Activated CD8-positive, alpha-beta memory T cell treated with anti-CD3 and anti-CD28 coated beads for 4 hours (primary cell): ENCODE results near the gene ENDOU.

Experiments
- DNase-seq, 2 donors: peaks; one replicate each; pipeline ENCODE4 v3.0.0-alpha.2; 2020; ENCODE audit warnings: low read depth in 2 of 2

The ENDOU gene

GRCh38 chr12:47718531-47718930 is 6.8 kb downstream of the ENDOU start:
- no peak for DNase-seq

DNA sequence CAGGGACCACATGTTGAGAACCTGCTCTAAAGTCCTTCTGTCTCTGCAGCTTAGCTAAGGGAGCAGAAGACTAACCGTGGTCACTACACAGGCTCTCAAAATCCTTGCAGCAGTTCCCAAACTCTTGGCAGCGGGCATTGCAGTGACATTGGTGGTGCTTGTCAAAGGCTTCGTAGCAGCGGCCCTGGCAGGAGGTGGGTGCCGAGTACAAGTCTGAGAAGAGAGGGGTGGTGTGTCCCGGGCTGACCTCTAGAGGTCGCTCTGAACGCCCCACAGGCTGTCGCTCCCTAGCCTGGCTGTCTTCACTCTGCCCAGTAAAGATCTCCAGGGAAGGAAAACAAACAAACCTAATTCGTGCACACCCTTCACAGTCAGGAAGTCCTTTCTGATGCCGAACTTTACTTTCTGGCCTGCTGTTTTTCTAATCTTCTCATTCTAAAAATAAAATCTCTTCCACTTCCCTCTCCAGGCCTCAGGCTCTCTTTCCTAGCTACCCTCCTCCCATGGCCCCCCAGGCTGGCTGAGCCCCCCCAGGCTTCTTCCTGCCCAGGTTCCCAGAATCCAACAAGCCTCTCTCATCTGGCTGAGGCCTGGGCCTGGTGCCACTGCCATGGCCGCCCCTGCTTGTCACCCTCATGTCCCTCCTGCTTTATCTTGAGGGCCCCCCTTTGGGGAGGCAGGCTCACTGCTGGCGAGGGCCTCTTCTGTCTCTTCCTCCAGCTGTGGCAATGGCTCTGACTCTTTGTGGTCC is 7.7 kb downstream of the ENDOU start:
- no peak for DNase-seq

- no peak for DNase-seq
These were observed 8.2 kb downstream of the ENDOU start for GRCh38 chr12:47717046-47717442.

GRCh38 chr12:47715877-47716548 is 9.3 kb downstream of the ENDOU start:
- DNase-seq, result no peak

DNA sequence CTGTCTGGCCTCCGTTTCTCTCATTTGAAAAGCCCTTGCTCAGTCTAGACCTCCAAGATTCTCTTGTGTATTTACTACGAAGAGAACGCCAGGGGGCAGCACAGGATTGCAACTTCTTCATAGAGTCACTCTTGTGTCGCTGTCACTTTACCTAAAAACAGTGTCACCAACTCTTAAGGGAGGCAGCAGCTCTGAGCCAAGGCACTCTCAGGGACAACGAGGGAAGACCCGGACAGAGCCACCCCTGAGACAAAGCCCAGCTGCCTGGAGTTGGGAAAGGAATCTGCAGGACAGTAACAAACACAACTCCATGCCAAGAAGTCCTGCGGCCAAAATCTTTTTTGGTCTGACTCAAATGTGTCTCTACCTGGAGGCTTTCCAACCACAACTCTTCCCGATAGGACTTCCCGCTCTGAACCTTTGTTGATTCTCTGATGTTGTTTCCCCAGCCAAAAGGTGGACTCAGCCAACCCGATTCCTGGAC is 9.9 kb downstream of the ENDOU start:
- DNase-seq, result peak; percentile 50 to 56

DNA sequence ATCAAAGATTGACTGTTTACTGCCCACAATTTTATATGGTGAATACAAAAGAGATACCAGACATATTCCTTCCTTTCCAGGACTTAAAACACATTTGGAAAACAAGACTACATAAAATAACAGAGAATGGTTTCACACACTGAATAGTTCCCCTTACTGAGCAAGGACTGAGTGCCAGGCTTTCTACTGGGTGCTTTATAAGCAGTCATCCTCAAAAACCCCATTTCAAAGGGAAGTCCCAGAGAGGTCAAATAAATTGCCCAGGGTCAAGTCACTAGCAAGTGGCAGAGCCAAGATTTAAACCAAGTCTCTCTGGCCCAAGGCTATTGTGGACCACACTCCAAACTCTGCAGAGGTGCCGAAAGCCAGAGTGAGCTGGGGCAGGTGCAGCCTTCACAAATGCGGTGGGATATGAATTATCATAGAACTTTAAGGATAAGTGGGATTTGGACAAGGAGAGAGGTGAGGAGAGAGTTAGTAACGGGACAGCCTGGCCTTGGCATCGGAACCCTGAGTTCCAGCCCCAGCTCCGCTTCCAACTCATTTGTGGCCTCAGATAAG is 10.4 kb downstream of the ENDOU start:
- no peak for DNase-seq

- no peak for DNase-seq
These were observed 13.1 kb downstream of the ENDOU start for GRCh38 chr12:47712171-47712570.

DNA sequence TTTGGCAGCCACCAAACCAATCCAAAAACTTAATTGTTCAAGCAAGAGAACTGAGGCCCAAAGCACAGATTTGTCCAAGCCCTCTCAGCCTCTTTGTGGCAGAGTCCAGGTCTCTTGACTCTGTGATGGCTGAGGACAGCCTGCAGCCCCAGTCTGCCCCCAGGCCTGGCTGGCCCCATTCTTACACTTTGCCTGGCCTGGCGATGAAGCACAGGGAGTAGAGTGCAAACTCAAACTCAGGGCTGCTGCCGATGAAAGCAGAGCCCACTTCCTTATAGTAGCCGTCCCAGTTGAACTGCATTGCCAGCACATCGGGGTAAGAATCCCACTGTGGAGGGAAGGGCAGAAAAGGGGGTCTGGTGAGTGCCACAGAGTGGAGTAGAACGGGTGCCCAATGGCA is 13.8 kb downstream of the ENDOU start:
- no peak for DNase-seq

GRCh38 chr12:47710278-47710677 is 15.0 kb downstream of the ENDOU start:
- DNase-seq, result no peak

GRCh38 chr12:47709671-47710070 is 15.6 kb downstream of the ENDOU start:
- DNase-seq, result no peak

GRCh38 chr12:47709237-47709636 is 16.1 kb downstream of the ENDOU start:
- DNase-seq, result no peak

- no peak for DNase-seq
These were observed 17.3 kb downstream of the ENDOU start for GRCh38 chr12:47707905-47708543.

DNA sequence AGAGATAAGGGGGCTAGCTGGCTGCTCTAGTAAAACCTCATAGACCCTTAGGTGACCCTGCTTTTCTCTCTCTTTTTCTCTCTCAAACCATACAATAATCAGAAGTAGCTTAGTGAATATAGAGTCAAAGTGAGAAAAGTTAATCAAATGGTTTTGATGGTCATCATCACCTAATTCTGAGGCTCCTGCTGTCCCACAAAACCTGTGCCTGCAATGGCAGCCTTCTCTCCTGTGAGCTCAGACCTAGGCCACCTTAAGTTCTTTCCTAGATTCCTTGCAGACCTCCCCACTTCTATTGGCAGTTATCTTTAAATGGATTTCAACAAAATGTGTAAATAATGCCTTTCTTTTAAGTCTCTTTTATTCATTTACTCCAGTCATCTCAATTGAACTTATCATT is 17.9 kb downstream of the ENDOU start:
- no peak for DNase-seq

DNA sequence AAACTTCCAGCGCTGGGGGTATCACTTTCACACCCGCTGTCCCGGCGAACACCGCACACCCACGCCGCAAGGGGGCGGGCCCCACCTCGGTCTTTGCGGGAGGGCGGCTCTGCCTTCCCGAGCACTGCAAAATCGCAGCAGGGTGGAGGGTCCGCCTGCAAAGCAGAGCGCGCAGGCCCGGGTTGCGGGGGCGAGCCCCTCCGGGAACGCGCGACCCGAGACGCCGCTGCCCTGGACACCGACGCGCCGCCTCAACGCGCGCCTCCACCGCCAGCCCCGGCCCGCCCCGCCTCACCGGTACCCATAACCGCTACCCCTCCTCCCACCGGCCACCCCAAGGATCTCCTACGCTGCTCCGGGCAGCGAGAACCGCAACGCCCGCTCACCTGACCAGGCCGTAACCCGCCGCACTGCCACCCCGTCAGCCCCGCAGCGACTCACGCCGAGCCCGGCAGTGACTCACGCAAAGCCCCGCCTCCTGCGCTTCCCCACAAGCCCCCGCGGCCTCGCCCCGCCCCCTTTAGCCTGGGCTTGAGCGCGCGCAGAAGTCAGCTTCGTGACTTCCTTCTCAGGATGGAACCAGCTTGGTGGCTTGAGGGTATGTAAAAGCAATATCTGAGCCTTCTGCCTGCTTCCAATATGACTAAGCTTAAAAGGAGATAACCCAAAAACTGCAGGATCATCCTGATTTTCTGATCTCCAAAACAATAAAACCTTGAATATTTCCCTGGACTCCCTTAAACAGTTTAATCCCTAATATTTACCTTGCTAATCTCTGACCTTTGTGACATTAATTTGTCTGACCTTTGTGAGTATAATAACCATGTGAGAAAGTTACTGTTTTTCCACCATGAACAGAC is 19.5 kb downstream of the ENDOU start, which contains the start of gene RPAP3:
Gene RPAP3, minus strand, starts transcription at position 465 of the 860 bp plus-strand sequence. CDS start 3,190 bp downstream, outside the sequence.
- peak; percentile 94 to 96 for DNase-seq

DNA sequence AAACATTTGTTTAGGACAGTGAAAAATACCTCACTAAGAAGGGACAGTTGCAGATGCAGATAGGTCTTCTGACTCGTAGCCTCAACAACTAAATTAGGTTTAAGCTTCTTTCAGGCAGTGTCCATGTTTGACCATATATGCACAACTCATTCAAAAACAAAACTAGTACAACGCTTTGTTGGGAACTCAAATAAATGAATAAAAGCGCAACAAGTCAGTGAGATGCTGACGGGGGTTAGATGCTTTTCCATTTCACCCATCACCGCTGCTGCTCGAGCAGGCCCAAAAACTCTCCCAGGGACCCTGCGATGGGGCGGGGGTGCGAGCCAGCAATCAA is 20.1 kb downstream of the ENDOU start:
- DNase-seq, result no peak

- DNase-seq, result no peak
These were observed 20.6 kb downstream of the ENDOU start for GRCh38 chr12:47704719-47705118.

GRCh38 chr12:47700263-47700662 is 25.0 kb downstream of the ENDOU start:
- DNase-seq, result no peak

GRCh38 chr12:47698631-47699030 is 26.7 kb downstream of the ENDOU start:
- DNase-seq, result no peak

DNA sequence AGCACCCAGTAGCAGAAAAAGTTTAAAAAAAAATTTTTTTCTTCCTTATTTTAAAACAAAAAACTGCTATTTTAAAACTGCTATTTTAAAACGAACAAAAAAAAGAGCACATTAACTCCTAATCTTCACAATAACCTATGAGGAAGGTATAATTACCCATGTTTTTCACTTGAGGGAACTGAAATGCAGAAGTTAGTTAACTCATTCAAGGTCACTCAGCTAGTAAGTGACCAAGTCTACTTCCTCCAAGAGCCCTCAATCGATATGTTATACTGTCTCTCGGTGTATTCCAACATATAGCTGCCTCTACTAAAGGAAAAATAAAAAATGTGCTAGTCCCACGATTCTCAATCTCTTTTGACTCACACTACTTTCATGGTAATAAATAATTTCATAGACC is 27.2 kb downstream of the ENDOU start:
- no peak for DNase-seq

DNA sequence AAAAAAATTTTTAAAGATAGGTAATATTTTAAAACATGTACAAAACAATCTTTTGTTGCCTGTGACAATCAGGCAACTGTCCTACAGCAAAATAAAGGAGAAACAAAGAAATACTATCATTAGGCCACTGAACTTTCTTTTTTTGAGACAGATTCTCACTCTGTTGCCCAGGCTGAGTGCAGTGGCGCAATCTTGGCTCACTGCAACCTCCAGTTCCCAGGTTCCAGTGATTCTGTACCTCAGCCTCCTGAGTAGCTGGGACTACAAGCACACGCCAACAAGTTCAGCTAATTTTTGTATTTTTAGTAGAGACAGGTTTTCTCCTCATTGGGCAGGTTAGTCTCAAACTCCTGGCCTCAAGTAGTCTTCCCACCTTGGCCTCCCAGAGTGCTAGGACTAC is 36.1 kb downstream of the ENDOU start:
- no peak for DNase-seq

- no peak for DNase-seq
These were observed 37.7 kb downstream of the ENDOU start for GRCh38 chr12:47687636-47688035.
